NCI-H524 (cell line): ENCODE data around the gene SORD.
"Not testable (repeated sequence)": the region's sequence is repeated elsewhere in the genome, so short reads cannot be mapped to it uniquely, and the experiment has no call there.

Experiments used
- DNase-seq, 2 experiments: peaks; one replicate each; lab custom pipeline; 2025; lab: John Stamatoyannopoulos, UW

Gene SORD

GRCh38 chr15:45062301-45062700 lies 39.3 kb downstream of the SORD start:
- DNase-seq = not testable (repeated sequence)

GRCh38 chr15:45064386-45064785 lies 41.4 kb downstream of the SORD start:
- no peak for DNase-seq

GRCh38 chr15:45069942-45070360 lies 47.0 kb downstream of the SORD start:
- DNase-seq = not testable (repeated sequence)

- DNase-seq = not testable (repeated sequence)
These were observed 50.6 kb downstream of the SORD start for GRCh38 chr15:45073602-45074001.

GRCh38 chr15:45075440-45076320 lies 52.7 kb downstream of the SORD start:
- DNase-seq = not testable (repeated sequence)

GRCh38 chr15:45077391-45077790 lies 54.4 kb downstream of the SORD start:
- DNase-seq = not testable (repeated sequence)

GRCh38 chr15:45079201-45079600 lies 56.2 kb downstream of the SORD start:
- peak; percentile 97 to 98 for DNase-seq

GRCh38 chr15:45079628-45080246 lies 56.7 kb downstream of the SORD start:
- DNase-seq = not testable (repeated sequence)

GRCh38 chr15:45080593-45080992 lies 57.6 kb downstream of the SORD start:
- DNase-seq = not testable (repeated sequence)

GRCh38 chr15:45082412-45082811 lies 59.4 kb downstream of the SORD start:
- not testable (repeated sequence) for DNase-seq

- no peak for DNase-seq
These were observed 60.2 kb downstream of the SORD start for GRCh38 chr15:45083223-45083622.

- no peak for DNase-seq
These were observed 61.2 kb downstream of the SORD start for GRCh38 chr15:45084163-45084562.

- DNase-seq = peak in 1 of 2 experiments; percentile 20
These were observed 64.5 kb downstream of the SORD start for GRCh38 chr15:45087513-45087912.

- no peak for DNase-seq
These were observed 66.1 kb downstream of the SORD start for GRCh38 chr15:45088801-45089711.

- DNase-seq = no peak
These were observed 66.8 kb downstream of the SORD start for GRCh38 chr15:45089712-45090373.

- DNase-seq = no peak
These were observed 68.2 kb downstream of the SORD start for GRCh38 chr15:45091161-45091560.

GRCh38 chr15:45091576-45091975 lies 68.6 kb downstream of the SORD start:
- DNase-seq = no peak

- no peak for DNase-seq
These were observed 70.0 kb downstream of the SORD start for GRCh38 chr15:45093013-45093412.

- DNase-seq = no peak
These were observed 70.8 kb downstream of the SORD start for GRCh38 chr15:45093622-45094357.

GRCh38 chr15:45094358-45094730 lies 71.3 kb downstream of the SORD start:
- no peak for DNase-seq

GRCh38 chr15:45095661-45096060 lies 72.7 kb downstream of the SORD start:
- no peak for DNase-seq
